Cardiac fibroblast (primary cell): ENCODE results near the gene GPR156.

Source experiments
- DNase-seq, 2 donors: peaks; one replicate each; pipeline versions ENCODE4 v3.0.0 to v3.0.0-alpha.2; 2010; ENCODE audit warnings: low read depth in 2 of 2
- H3K4me3 ChIP-seq, 2 donors: replicated peaks in 1 of 2; 1 replicate in 1 of 2; 2 replicates in 1 of 2; pipeline ENCODE4 v1.5.1; 2011; ENCODE audit warnings: low read depth in 2 of 2, low read length in 2 of 2, mild to moderate bottlenecking in 2 of 2, moderate library complexity in 1 of 2
- CTCF ChIP-seq: IDR thresholded peaks from one replicate; pipeline ENCODE4 v1.5.1; 2011; ENCODE audit warnings: low read depth, mild to moderate bottlenecking, low read length, inconsistent platforms

The GPR156 gene

GRCh38 chr3:120142236-120142635 lies 142.8 kb downstream of the GPR156 start:
- no peak for DNase-seq
- no peak overlapping the region for H3K4me3 ChIP-seq
- TF ChIP-seq CTCF: no peak

GRCh38 chr3:120140098-120140742 lies 144.8 kb downstream of the GPR156 start:
- no peak for TF ChIP-seq CTCF
- no peak overlapping the region for H3K4me3 ChIP-seq
- DNase-seq: no peak

- no peak overlapping the region for H3K4me3 ChIP-seq
- no peak for TF ChIP-seq CTCF
- DNase-seq: no peak
Measured at GRCh38 chr3:120139140-120139539, 145.9 kb downstream of the GPR156 start.

GRCh38 chr3:120137548-120137947 lies 147.5 kb downstream of the GPR156 start:
- DNase-seq: no peak
- TF ChIP-seq CTCF: no peak
- H3K4me3 ChIP-seq: no peak overlapping the region

- TF ChIP-seq CTCF: no peak
- no peak for DNase-seq
- no peak overlapping the region for H3K4me3 ChIP-seq
Measured at GRCh38 chr3:120130656-120131055, 154.4 kb downstream of the GPR156 start.

GRCh38 chr3:120129718-120130513 lies 155.1 kb downstream of the GPR156 start:
- no peak for TF ChIP-seq CTCF
- no peak for DNase-seq
- H3K4me3 ChIP-seq: no peak overlapping the region
